NCI-H526 (cell line): ENCODE results near the gene LYRM4.

Experiments used
- DNase-seq, 2 experiments: peaks; one replicate each; lab custom pipeline; 2025; lab: John Stamatoyannopoulos, UW

Gene LYRM4

DNA sequence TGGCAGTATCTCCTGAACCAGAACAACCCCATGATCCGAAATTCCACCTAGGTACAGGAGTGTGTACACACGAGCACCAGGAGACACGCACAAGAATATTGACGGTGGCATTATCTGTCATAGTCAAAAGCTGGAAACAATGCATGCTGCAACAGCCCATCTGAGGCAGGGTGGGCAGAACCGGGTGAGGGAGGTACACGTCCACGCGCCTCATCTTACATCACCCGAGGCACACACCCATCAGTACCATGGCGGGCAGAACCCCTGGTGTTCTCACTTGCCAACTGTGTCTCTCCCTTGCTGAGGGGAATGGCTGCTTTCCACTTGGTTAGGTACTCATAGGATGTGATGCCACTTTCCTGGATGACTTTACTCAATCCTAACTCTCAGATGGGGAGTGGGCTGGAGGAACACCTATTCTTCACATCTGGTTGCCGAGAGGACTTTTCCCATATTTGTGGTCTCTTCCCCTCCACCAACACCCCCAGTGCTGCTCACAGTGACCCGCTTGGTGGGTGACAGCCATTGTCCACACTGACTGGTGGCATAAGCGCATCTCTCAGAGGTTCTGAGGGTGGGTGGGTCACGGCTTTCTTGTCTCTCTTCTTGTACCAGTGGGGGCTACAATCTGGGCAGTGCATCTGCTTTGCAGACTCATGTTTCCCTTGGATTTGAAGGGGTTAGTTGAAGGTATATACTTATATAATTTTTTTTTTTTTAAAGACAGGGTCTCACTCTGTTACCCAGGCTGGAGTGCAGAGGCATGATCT is 162.1 kb downstream of the LYRM4 start:
- DNase-seq, result no peak

DNA sequence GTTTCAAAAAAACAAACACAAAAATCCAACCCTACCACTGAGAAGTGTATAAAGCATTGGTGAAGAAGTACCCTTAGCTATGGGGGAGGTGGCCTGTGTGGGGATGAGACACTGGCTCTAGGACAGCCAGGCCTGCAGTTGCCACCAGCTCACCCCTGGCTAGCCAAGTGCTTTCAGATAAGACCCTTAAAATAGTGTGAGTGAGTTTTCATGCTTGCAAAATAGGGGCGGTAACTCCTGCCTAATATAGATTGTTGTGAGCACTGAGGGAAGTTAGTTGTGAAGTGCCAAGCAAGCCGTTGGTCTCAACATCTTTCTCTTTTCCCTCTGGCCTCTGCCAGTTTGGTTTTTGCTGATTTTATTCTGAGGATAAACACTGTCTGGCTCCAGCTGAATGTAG is 164.3 kb downstream of the LYRM4 start:
- no peak for DNase-seq

DNA sequence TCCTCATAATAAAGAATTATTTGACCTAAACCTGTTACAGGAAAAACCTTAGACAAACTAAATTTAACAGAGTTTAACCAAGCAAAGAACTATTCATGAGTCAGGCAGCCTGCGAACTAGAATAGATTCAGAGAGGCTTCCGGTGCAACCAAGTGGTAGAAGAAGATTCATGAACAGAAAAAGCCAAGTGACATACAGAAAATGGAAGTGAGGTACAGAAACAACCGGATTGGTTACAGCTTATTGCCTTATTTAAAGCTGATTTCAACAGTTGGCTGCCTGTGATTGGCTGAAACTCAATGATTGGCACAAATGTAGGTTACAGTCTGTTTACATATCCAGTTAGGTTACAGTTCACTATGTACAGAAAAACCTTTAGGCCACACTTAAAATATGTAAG is 165.5 kb downstream of the LYRM4 start:
- no peak for DNase-seq

DNA sequence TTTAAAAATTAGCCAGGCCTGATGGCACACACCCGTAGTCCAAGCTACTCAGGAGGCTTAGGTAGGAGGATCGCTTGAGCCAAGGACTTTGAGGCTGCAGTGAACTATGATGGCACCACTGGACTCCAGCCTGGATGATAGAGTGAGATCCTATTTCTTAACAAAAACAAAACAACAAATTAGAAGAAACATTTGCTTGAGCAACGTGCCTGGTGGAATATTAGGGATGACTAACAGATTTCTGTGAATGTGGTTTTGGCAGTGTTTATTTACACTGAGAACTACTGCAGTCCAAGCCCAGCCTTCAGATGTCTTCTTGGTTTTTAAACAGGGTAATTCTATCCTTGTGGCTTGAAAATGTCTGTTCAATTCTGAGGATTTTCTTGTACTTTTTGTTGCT is 166.4 kb downstream of the LYRM4 start:
- DNase-seq, result no peak

DNA sequence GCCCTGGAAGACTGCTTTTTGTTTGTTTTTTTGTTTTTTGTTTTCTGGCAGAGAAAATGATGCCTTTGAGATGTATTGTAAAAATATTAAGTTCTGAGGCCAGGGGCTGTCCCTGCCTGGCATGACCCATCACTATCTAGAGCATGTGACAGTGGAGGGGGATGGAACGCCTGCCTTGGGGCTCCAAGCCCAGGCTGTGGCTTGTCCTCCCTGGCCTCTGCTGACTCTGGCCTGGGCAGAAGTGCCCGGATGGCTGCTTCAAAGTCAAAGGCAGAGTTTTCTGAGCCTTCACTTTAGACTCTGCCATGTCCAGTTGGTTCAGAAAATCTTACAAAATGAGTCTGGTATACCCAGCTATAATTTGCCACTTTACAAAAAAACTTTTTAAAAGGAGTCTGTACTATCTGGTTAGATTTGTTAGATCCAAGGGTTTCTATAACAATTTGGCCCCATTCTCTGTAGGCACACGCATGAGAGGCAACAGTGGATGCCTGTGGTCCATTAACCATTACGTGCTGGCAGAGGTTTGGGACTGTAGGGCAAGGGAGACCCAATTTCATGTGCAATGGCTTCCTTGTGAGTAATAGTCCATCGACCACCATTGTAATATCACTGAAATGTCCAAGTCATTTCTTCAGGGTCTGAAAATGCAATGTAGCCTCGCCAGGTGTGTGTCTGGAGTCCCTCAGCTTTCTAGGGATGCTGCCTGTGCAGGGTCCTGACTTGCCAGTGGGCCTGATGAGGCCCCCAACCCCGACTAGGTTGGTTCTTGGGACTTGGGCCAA is 167.3 kb downstream of the LYRM4 start:
- DNase-seq, result no peak

DNA sequence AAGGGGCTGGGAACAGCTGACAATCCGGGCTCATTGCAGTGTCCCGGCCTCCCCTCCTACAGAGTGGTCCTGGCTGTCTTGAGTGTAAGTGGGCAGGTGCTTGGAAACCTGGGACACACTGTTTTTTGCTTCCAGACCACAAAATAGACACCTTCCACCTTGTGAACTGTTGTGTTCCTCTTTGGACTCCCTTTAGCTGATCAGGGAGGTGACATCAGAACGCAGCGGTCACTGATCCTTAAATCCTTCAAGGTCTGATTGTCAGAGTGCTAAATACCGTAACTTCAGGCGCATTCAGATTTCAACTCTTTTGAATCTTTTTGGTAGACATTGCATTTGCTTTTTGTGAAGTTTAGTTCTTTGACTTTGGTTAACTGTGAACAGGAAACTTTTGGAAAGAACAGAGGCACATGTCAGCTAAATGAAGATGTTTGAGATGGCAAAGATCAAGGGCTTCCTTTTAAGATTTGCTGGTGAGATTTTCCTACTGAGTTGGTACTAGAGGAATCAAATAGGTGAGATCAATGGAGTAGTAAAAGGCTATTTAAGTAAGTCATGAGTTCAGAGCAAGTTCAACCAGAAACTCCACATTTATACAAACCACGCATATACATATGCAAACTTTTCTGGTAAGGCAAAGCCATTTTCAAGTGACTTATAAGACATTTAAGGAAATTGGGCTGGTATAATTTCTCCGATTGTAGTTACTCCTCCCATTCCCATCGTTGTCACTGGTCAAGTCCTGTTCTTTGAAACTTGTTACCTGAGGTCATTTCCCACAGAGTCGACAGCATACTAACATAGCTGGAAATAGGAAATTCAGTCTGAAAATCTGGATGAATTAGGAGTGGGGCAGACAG is 169.3 kb downstream of the LYRM4 start:
- DNase-seq, result no peak

DNA sequence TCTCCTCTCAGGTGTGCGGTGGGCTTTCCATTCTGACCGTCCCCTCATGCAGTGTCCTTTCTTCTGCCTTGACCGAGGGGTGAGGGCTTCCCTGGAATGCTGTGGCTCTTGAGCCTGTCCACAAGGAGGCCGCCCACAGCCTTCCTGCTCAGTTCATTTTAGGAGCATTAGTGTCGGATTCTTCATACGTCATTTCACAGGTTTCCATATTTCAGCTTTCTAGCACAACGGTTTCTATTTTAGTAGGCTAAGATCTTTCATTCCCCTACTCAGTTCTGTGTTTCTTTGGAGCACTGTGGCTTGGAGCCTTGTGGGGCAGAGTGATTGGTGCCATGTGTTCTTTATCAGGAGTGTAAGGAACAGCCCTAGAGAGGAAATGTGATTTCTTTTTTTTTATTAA is 170.1 kb downstream of the LYRM4 start:
- no peak for DNase-seq

DNA sequence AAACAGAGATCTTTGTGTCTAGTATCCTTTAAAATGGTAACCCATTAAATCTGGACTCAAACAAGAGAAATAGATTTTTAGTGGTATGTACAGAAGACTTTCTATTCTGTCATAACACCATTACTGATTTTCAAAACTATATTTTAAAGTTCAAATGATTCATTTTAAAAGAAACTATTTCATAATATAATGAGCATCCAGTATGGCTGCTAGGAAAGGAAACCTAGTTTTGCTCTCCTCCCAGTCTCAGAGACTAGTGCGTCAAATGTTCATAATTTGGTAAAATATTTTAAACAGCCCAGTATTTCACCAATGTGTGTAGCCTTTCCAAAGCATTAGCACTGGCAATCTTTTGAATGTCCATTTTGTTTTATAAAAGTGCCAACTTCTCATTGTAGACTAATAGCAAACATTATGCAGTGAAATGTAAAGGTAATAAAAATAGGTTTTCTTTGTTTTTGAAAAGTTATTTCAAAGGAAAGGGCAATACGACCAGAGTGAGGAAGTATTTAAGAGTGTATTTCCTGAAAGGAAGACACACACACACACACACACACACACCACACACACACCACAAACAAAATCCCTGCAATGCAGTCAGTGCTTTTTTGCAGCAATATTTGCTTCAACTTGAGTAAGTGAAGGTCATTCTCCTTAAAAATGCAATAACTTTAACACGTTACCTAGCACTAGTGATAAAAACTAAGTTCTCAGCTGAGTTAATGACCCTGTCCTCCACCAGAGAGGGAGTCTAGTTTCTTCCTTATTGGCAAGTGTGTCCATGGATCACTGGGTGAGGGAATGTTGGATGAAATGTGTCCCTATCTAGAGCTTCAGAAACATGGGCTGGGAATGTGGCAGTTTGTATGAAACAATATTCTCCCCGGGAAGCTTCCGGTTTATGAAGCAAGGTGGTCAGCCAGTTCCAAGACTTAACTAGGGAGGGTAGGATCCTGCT is 171.0 kb downstream of the LYRM4 start:
- no peak for DNase-seq

DNA sequence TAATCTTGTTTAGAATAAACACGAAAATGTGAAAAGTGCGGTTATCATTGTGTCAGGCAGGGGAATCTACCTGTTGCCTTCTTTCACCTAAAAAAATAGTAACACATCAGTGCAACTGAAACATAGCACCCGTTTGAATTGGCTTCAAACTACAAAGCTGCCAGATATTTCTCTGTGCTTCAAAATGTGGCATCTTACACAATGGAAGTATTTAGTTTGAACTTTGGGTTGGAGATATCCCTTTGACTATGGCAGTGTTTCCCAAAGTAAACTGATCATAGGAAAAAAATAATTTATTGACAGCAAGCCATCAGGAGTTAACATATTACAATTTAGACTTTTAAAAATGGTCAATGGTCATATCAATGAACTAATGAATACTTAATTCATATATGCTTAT is 172.0 kb downstream of the LYRM4 start:
- no peak for DNase-seq

DNA sequence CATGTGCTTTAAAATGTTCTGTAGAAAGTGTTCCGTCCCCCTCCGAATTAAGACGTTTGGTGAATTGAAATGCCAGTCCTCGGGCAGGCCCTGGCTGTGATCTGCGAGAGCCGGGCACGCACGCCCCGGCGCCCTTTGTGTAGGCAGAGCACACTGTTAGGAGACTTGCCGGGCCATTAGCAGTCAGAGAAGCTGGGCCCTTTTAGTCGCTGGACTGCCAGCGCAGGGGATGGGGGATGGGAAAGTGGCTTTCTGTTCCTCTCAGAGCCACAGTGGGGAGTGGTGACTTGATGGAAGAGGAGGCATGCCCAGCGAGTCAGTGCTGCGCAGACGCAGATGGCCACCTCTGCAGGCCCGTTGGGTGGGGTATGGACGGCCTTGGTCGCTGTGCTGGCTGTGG is 173.4 kb downstream of the LYRM4 start:
- no peak for DNase-seq

DNA sequence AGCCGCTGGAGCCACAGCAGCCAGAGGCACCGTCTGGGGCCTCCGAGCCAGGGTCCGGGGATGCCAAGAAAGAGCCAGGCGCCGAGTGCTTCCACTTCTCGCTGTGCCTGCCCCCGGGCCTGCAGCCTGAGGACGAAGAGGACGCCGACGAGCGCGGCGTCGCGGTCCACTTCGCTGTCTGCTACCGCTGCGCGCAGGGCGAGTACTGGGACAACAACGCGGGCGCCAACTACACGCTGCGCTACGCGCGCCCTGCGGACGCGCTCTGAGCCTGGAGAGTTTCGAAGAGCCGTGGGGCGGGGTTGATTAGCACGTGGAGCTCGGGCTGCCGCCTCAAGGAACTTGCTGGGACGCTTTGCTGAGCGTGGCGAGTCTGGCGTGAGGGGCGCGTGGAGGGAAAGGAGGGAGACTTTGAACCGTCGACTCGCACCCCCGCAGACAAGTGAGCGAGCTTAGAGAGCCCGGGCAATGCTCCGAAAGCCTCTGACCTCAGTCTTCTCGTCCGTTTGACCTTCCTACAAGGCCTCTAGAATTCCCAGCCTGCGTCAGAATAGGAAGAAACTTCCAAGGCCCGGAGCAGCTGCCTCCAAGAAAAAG is 174.4 kb downstream of the LYRM4 start:
- no peak for DNase-seq

DNA sequence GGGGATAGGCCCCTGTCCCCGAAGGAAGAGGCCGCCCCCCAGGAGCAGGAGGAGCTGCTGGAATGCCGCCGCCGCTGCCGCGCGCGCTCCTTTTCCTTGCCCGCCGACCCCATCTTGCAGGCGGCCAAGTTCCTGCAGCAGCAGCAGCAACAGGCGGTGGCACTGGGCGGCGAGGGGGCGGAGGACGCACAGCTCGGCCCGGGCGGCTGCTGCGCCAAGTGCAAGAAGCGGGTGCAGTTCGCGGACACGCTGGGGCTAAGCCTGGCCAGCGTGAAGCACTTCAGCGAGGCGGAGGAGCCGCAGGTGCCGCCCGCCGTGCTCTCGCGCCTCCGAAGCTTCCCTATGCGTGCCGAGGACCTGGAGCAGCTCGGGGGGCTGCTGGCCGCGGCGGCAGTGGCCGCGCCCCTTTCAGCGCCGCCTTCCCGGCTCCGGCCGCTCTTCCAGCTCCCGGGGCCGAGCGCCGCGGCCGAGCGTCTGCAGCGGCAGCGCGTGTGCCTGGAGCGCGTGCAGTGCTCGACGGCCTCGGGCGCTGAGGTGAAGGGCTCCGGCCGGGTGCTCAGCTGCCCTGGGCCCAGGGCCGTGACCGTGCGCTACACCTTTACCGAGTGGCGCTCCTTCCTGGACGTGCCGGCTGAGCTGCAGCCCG is 175.0 kb downstream of the LYRM4 start:
- DNase-seq, result peak in 1 of 2 experiments; percentile 68

DNA sequence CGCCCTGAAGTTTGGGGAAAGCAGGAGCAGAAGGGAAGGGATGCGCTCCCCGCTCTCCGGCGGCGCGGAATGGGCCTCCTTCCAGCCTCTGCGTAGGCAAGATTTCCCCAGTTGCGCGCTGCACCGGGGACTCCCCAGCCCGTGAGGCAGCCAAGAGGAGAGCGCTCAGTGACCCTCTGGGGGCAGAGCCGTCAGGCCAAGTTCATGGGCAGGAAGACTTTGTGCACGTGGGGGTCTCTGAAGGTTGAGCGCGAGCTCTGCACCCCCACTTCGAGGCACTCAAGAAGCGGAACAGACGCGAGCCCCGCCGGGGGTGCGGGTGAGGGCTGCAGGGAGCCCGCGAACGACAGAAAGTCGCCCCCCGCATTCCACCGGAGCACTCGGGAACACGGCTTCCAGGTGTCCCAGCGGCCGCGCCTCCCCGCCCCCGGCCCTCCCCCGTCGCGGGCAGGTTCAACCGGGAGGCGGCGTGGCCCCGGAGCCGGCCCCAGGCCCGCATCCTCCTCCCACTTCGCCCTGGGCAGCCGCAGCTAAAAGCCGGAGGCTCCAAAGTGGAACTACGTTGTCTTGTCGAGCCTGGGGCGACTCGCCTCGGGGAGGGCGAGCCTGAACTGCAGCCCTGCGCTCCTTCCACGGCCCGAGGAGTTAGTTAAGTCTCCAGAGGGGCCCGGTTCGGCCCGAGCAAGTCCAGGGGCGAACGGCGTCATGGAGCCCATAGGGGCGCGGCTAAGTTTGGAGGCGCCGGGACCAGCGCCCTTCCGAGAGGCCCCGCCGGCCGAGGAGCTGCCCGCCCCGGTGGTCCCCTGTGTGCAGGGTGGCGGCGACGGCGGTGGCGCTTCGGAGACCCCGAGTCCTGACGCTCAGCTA is 175.7 kb downstream of the LYRM4 start, which contains the start of gene PPP1R3G:
TSS of gene PPP1R3G (plus strand) at position 561 of the 867 bp plus-strand sequence. CDS start at position 706, 145 bp downstream.
- DNase-seq, result peak in 1 of 2 experiments; percentile 38

DNA sequence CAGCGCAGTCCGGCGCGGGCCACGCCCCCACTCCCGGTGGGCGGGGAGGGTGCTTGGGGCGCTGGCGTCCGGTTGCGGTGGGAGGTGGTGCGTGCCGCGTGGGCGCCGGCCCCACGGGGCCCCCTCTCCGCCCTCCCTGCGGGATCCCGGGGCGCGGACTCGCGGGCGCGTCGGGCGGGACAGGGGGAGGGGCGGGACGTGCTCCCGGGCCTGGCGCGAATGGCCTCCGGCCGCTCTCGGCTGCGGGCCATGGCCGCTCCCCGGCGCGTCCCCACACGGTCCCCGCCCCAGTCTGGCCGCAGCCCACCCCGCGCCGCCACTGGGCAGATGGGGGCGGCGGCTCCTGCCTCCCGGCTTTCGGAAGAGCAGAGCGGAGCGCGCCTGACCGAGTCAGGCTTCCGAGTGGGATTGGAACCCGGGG is 176.4 kb downstream of the LYRM4 start:
- no peak for DNase-seq

DNA sequence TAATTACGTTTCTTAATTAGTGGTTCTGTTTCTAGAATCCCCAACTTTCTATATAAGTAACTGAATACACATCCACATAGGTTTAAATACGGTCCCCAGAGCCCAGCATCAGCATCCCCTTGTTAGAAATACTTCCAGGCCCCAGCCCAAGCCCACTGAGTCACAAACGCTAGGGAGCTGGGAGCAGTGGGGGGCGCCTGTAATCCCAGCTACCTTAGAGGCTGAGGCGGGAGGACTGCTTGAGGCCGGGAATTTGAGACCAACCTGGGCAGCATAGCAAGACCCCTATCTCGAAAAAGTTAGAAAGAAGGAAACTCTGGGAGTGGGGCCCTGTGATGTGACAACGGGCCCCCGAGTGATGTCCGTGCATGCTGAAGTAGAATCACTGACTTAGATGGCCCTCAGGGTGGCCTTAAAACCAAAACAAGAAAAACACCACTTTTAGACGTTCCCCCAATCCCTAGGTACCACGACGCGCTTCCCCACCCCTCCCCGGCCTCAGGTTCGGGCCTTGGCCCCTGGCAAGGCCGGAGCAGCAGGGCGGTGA is 176.9 kb downstream of the LYRM4 start:
- no peak for DNase-seq

DNA sequence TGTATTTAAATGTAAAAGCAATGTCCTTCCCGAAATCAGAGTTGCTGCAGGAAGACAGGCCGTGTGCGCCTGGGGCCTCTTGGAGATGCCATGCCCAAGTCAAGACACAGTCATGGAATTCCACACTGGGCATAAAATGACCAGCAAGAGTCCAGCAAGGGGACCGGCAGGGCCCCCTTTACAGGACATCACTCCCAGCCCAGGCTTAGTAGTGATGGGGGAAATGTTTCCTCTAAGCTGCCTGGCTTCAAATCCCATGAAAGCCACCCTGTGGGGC is 177.5 kb downstream of the LYRM4 start:
- no peak for DNase-seq

DNA sequence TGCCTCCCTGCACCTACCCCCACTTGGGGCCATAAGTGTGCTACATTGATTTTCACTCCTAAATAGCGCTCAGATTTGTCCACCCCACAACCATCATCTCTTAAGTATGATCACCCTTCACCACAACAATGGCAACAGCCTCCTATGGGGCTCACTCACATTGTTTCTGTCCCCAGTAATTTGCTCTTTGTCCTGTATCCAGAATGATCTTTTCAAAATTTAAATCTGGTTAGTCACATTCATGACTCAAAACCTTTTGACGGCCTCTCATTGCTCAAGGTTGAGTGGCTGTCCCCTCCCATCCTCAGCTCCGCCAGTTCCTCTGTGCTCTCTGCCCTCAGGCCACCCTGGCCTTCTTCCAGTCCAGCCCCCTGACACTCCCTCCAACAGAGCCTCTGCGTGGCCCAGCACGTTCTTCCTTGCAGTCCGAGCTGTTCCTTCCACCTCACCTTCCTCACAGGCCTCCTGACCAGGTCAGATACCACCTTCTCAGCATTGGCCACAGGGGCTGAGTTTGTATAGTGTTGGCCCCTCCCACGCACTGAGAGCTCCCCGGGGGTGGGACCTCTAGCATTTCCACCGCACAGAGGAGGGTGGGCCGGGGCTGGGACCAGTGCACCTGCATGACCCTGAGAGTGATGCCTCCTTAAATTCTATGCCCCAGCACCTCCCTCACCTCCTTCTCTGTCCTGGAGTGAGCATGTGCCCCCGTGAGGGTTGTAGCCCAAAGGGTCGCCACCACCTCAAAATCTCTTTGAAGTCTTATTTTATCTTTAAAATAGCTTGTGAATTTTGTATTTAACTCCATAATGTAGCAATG is 178.1 kb downstream of the LYRM4 start:
- no peak for DNase-seq

DNA sequence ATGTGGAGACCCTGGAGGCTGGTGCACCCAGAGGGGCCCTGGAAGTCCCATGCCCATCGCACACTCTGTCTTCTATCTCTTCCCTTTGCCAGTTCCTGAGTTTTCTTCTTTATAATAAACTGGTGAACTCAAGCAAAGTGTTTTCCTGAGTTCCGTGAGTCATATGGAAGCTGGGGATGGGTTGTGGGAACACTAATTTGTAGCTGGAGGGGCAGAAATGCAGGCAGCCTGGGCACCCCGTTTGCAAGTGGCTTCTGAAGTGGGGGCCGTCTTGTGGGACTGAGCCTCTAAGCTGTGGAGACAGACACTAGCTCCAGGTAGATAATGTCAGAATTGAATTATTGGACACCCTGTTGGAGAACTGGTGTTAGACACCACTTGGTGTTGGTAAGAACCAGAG is 178.8 kb downstream of the LYRM4 start:
- no peak for DNase-seq
